Activated T-cell treated with anti-CD3 and anti-CD28 coated beads, Interleukin-2, amount 50 U/mL, for 24 hours (primary cell): ENCODE data around the gene C1QTNF6.
A peak's percentile ranks its signal among the peaks of the same experiment; 100 is the strongest.
"Not testable (repeated sequence)": the region's sequence is repeated elsewhere in the genome, so short reads cannot be mapped to it uniquely, and the experiment has no call there.

Experiments used
- DNase-seq: peaks from one replicate; pipeline ENCODE4 v3.0.0-alpha.2; 2020
- H3K27ac Mint-ChIP-seq: 2 replicates; pipeline ENCODE4 v1.8.0; 2020; ENCODE audit warnings: mild to moderate bottlenecking, mixed read lengths
- H3K27me3 Mint-ChIP-seq: 2 replicates; pipeline ENCODE4 v1.8.0; 2020; ENCODE audit warnings: mixed read lengths
- H3K36me3 Mint-ChIP-seq: 2 replicates; pipeline ENCODE4 v1.8.0; 2020; ENCODE audit warnings: low read depth, mixed read lengths
- H3K4me1 Mint-ChIP-seq: 2 replicates; pipeline ENCODE4 v1.8.0; 2020; ENCODE audit warnings: low read depth, mixed read lengths
- H3K4me3 Mint-ChIP-seq: 2 replicates; pipeline ENCODE4 v1.8.0; 2020; ENCODE audit warnings: mild to moderate bottlenecking, moderate library complexity, mixed read lengths
- H3K9me3 Mint-ChIP-seq: 2 replicates; pipeline ENCODE4 v1.8.0; 2020; ENCODE audit warnings: mixed read lengths

The C1QTNF6 gene

GRCh38 chr22:37187891-37188761 is at the start of gene C1QTNF6:
TSS of gene C1QTNF6 (minus strand) at chr22:37188247. CDS start at chr22:37188213, 34 bp downstream.
- no peaks in the 10 kb centered on the region for H3K9me3 Mint-ChIP-seq
- peaks cover 11% of the 10 kb centered on the region for H3K36me3 Mint-ChIP-seq
- H3K4me3 Mint-ChIP-seq = no peak within 1 kb of the TSS
- H3K4me1 Mint-ChIP-seq = peaks cover 60% of the 10 kb centered on the region
- H3K27ac Mint-ChIP-seq = peak within 1 kb of the TSS; percentile 56
- H3K27me3 Mint-ChIP-seq = no peaks in the 10 kb centered on the region
- DNase-seq = no peak

DNA sequence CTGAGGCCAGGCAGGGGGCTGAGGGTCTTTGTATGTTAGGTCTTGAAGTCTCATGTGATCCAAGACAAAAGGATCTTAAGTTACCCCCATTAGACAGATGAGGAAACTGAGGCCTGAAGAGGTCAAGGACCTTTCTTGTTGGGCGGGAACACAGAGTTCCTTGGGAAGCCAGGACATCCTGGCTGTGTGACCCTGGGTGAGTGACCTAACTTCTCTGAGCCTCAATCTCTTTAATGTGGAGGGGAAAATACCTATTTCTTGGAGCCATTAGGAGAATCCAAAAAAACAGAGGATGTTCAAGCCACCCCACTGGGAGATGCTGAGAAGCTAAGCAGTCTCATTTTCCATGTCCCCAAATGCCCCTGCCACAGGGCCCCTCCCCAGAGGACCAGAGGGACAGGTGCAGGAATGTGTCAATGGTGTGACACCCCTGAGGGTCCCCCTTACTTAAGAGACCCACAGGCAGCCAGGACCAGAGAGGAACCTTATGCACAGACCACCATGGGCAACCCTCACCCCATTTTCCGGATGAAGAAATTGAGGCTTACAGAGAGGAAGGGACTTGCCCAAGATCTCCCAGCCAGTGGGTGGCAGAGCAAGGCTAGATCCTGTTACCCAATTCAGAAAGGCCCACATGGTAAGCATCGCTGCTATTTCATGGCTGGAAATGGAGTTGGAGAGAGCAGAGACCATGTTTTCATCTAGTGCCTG is 48.0 kb upstream of the C1QTNF6 start:
- H3K27me3 Mint-ChIP-seq = no peaks in the 10 kb centered on the region
- peaks cover 97% of the 10 kb centered on the region for H3K4me1 Mint-ChIP-seq
- peaks cover 99% of the 10 kb centered on the region for H3K36me3 Mint-ChIP-seq
- H3K9me3 Mint-ChIP-seq = no peaks in the 10 kb centered on the region
- peak overlapping the region; percentile 98 for H3K27ac Mint-ChIP-seq
- peak; percentile 32 for DNase-seq
- H3K4me3 Mint-ChIP-seq = peak overlapping the region; percentile 69

DNA sequence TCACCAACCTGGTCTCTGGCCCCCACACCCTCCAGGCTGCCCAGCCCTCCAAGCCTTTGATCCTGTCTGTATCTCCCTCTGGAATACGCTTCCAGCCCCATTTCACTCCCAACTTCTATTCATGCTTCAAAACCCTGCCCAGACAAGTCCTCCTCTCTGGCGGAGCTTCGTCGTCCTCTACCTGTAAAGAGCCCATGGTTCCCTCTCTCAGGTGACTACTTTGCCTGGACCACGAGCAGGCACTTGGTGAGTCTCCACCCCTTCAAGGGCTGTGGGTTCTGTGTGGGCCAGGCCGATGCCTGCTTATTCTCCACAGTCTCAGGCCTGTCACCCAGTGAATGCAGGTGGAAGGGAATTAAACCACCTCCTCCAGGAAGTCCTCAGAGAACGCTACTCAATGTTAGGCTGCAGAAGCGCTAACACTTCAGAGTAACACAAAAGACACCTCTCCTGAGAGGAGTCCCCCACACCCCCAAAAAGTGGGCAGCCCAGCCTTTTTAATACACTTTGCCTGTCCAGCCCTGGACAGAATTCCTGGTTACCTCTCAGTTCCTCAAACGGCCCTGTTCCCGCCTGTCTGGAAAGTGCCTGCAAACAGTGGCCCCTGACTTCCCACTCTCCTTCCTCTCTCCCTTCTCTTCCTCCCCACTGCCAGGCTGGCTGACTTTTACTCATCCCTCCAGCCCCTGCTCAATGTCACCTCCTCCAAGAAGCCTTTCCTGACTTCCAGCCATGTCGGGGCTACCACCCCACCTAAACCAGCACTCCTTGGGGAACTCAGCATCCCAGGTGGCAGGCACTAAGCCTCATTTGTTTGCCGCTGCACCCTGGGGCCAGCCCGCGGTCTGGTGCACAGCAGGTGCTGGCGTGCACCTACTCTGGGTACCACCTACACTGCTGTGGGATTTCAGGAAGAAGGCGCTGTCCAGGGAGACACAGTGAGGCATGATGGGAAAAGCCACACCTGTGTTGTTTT is 47.0 kb upstream of the C1QTNF6 start:
- Mint-ChIP-seq H3K36me3 (peaks cover 98% of the 10 kb centered on the region), H3K4me3 (peak overlapping the region; percentile 69), H3K27me3 (no peaks in the 10 kb centered on the region), H3K4me1 (peaks cover 96% of the 10 kb centered on the region), H3K27ac (peak overlapping the region; percentile 98), H3K9me3 (no peaks in the 10 kb centered on the region)
- DNase-seq = peak; percentile 41

DNA sequence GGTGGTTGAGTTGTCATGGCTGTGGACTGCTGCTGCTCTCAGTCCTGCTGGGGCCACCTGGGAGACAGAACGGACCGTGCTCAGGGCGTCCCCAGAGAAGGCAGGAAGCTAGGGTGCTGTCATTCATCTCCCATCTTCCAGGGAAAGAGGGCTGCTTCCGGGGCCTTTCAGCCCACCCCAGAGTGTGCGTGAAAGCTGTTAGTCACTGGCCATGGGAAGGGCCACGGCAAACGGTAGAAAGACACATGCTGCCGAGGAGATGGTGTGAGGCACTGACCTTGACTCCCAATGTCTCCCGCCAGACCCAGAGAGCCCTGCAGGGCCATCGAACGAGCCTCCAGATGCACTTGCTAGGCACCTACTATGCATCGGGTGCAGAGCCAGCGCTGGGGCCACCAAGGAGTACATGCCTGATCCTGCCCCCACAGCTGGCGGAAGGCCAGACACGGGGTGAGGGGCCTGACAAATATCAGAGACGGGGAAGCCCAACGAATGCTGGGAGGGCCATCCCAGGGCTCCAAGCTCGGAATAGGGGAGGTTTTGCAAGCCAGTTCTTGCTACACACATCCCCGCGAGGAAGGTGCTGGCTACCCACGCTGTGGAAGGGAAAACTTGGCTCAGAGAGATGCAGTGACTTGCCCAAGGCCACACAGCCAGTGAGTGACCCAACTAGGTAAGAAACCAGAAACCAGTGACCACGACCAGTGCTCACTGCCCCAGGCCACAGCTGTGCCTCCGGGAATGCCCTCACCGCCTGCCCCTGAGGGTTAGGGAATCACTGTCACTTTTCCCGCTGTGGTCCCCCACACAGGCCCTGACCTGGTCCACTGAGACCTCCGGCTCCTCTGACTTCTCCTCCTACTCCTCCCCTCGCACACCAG is 45.9 kb upstream of the C1QTNF6 start:
- no peaks in the 10 kb centered on the region for H3K9me3 Mint-ChIP-seq
- peaks cover 98% of the 10 kb centered on the region for H3K36me3 Mint-ChIP-seq
- H3K27me3 Mint-ChIP-seq = no peaks in the 10 kb centered on the region
- peak overlapping the region; percentile 98 for H3K27ac Mint-ChIP-seq
- H3K4me3 Mint-ChIP-seq = peak overlapping the region; percentile 69
- H3K4me1 Mint-ChIP-seq = peaks cover 96% of the 10 kb centered on the region
- peak; percentile 49 for DNase-seq

DNA sequence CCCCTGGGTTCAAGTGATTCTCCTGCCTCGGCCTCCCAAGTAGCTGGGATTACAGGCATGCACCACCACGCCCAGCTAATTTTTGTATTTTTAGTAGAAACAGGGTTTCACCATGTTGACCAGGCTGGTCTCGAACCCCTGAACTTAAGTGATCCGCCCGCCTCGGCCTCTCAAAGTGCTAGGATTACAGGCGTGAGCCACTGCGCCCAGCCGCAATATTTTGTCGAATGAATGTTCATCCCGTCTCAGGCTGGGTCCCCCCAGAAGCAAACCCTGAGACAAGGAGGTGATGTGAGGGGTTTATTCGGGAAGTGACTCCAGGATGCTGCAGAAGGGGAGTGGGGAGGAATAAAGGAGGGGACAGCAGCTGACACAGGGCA is 45.3 kb upstream of the C1QTNF6 start:
- Mint-ChIP-seq H3K4me1 (peaks cover 96% of the 10 kb centered on the region), H3K36me3 (peaks cover 98% of the 10 kb centered on the region), H3K4me3 (peak overlapping the region; percentile 69), H3K27ac (peak overlapping the region; percentile 98)
- not testable (repeated sequence) for DNase-seq, H3K9me3 Mint-ChIP-seq, H3K27me3 Mint-ChIP-seq

- Mint-ChIP-seq H3K36me3 (peaks cover 97% of the 10 kb centered on the region), H3K4me1 (peaks cover 96% of the 10 kb centered on the region)
Observed at GRCh38 chr22:37232140-37232998, 44.3 kb upstream of the C1QTNF6 start.

GRCh38 chr22:37231406-37232139 is 43.5 kb upstream of the C1QTNF6 start:
- H3K4me1 Mint-ChIP-seq = peaks cover 89% of the 10 kb centered on the region
- no peaks in the 10 kb centered on the region for H3K27me3 Mint-ChIP-seq
- no peaks in the 10 kb centered on the region for H3K9me3 Mint-ChIP-seq
- H3K36me3 Mint-ChIP-seq = peaks cover 91% of the 10 kb centered on the region
- H3K27ac Mint-ChIP-seq = peak overlapping the region; percentile 98
- DNase-seq = peak; percentile 67
- H3K4me3 Mint-ChIP-seq = peak overlapping the region; percentile 61

More at GRCh38 chr22:37232140-37232998, 44.3 kb upstream of the C1QTNF6 start:
- no peaks in the 10 kb centered on the region for H3K27me3 Mint-ChIP-seq
- DNase-seq = peak; percentile 62
- no peaks in the 10 kb centered on the region for H3K9me3 Mint-ChIP-seq
- H3K27ac Mint-ChIP-seq = peak overlapping the region; percentile 98
- H3K4me3 Mint-ChIP-seq = peak overlapping the region; percentile 61

- Mint-ChIP-seq H3K9me3 (no peaks in the 10 kb centered on the region), H3K4me3 (peak overlapping the region; percentile 61), H3K4me1 (peaks cover 89% of the 10 kb centered on the region), H3K27ac (peak overlapping the region; percentile 98), H3K36me3 (peaks cover 91% of the 10 kb centered on the region), H3K27me3 (no peaks in the 10 kb centered on the region)
- peak; percentile 79 for DNase-seq
Observed at GRCh38 chr22:37230673-37231405, 42.8 kb upstream of the C1QTNF6 start.

DNA sequence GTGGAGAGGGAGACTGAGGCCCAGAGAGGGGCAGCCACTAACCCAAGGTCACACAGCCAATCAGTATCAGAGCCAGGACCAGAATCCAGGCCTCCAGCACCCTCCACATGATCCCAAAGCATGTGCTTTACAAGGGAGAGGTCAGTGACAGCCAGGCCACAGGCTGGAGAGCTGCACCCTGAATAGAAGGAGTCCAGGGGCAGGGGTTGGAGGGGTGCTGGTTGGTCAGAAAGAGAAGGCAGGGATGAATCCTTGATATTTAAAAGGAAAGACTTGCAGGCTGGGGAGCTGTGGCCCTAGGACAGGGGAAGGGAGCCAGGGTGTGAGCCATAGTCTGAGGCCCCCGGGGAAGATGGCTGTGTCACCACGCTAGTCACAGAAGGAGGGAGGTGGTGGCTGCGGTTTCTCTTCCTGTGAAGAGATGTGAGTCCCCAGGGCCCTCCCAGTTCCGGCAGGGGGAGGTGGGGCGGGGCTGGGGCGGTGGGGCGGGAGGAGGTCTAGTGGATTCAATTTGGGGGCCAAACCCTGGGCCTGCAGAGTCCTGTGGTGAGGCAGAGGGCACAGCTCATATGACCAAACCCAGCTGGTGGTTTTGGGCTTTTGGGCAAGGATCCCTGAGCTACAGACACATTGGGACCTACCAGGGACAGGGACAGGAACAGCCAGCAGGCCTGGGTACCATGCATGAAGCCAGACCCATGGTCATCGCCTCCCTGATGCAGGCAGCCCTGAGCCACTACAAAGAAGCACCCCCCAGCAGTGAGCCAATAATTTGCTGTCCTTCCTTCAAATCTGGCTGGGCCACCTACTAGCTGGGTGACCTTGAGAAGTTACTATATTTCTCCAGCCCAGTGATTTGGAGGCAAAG is 42.0 kb upstream of the C1QTNF6 start:
- H3K27ac Mint-ChIP-seq = peak overlapping the region; percentile 98
- no peaks in the 10 kb centered on the region for H3K9me3 Mint-ChIP-seq
- peak; percentile 90 for DNase-seq
- peaks cover 91% of the 10 kb centered on the region for H3K36me3 Mint-ChIP-seq
- peaks cover 89% of the 10 kb centered on the region for H3K4me1 Mint-ChIP-seq
- H3K4me3 Mint-ChIP-seq = peak overlapping the region; percentile 70
- no peaks in the 10 kb centered on the region for H3K27me3 Mint-ChIP-seq

DNA sequence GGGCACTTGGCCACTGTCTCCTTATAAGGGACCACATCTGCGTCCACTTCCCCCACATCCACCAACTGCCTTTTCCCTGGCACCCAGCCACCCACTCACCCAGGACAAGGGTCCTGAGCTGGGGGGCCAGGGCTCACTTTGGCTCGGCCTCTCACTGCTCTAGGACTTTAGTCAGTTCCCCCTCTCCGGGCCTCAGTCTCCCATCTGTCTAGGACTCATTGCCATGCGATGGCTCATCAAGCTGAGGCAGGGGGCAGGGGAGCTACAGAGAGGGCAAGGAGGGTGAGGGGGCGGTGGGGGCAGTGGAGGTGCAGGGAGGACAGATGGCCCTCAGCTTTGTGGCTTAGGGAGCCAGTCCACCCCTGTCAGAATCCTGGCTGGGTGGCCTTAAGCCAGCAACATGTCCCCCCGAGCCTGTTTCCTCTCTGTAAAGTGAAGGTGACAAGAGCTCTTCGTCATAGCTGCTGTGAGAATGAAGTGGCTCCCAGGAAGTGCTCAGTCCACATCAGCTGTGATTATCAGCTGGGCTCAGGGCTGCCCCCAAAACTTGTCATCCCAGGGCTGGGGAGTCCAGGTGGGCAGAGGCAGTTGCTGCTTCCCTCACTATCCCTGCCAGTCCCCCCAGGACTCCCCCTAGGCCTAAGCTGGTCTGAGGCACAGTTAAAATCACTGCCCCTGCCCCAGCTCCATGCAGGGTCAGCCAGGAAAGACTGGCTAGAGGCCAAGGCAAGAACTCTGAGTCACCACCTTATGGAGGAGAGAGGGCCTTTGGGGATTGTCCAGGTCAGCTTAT is 41.2 kb upstream of the C1QTNF6 start:
- DNase-seq = peak; percentile 71
- Mint-ChIP-seq H3K4me3 (peak overlapping the region; percentile 70), H3K27me3 (no peaks in the 10 kb centered on the region), H3K36me3 (peaks cover 91% of the 10 kb centered on the region), H3K9me3 (peaks cover 2% of the 10 kb centered on the region), H3K27ac (peak overlapping the region; percentile 98), H3K4me1 (peaks cover 89% of the 10 kb centered on the region)
